ENCODE results near the gene NTF4.
A peak's percentile ranks its signal among the peaks of the same experiment; 100 is the strongest.

Gene NTF4, protein sequence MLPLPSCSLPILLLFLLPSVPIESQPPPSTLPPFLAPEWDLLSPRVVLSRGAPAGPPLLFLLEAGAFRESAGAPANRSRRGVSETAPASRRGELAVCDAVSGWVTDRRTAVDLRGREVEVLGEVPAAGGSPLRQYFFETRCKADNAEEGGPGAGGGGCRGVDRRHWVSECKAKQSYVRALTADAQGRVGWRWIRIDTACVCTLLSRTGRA

DNA sequence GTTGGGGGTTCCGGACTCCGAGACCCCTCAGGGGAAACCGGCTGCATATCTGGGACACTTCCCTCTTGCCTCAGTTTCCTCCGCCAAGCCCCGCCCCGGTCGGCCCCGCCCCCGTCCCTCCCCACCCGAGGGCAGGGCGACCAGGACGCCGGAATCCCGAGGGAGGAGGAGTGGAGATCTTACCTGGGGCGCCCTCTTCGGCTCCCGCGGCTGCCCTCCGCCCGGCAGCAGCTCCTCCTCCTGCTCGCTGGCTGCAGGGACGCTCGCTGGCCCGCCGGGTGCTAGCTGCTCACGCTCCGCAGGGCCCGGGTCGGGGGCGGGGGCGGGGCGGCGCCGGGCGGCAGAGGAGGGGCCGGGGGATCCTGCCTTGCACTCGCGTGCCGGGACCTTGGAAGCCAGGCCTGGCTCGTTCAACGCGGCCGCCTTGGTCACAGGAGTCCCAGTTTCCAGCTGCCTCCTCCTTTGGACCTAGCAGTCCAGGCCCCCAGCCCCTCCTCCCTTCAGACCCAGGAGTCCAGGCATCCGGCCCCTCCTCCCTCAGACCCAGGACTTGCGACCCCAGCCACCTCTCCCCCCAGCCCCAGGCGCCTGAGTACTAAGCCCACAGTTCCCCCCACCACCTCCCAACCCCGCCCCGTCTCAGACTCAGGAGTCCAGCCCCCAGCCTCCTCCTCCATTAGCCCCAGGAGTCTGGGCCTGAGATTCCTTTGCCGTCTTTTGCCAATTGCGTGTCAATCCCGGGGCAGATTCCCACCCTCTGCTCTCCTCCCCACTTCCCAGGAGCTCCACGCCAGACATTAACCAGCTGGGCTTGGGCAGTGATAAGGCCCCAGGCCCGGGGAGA lies at the start of gene NTF4:
NTF4 (minus strand) TSS at position 51 of the 844 bp plus-strand sequence. CDS start 2,821 bp downstream, outside the sequence.
- no peak for DNase-seq

- peak; percentile 51 for DNase-seq
These were observed 49.4 kb upstream of the NTF4 start, which contains the start of gene LIN7B for GRCh38 chr19:49113762-49114629. Gene LIN7B, plus strand, starts transcription at chr19:49114370. Its CDS starts 35 bp downstream, at chr19:49114405.

GRCh38 chr19:49111218-49111998 lies 46.8 kb upstream of the NTF4 start:
- DNase-seq = no peak

GRCh38 chr19:49110567-49110966 lies 45.9 kb upstream of the NTF4 start:
- DNase-seq = no peak

DNA sequence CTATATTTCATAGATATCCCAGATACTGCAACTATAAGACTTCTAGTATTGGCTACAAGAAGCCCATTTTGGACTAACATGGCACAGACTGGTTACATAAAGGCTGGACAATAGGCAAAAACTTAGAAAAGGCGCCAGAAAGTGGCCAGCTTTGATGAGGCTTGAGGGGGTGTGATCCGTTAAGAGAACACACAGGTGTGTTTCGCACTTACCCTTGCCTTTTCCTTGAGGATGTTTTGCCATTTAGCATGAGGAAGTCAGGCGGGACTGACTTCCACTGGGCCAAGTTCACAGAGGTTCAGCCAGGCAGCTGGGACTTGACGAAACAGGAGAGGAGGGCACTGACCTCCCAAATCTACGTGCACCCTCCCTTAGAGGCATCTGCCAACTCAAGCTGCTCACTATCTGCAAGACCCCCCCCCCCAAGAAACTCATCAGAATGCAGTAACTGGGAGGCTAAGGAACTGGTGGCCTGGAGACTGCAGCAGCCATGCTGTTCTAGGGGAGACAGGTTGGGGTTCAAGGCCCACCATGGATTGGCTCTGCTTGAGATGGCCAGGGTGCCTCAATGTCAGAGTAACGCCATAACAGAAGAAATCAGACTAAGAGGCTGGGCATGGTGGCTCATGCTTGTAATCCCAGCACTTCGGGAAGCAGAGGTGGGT lies 45.1 kb upstream of the NTF4 start:
- DNase-seq = no peak

GRCh38 chr19:49109051-49109450 lies 44.4 kb upstream of the NTF4 start:
- DNase-seq = no peak

DNA sequence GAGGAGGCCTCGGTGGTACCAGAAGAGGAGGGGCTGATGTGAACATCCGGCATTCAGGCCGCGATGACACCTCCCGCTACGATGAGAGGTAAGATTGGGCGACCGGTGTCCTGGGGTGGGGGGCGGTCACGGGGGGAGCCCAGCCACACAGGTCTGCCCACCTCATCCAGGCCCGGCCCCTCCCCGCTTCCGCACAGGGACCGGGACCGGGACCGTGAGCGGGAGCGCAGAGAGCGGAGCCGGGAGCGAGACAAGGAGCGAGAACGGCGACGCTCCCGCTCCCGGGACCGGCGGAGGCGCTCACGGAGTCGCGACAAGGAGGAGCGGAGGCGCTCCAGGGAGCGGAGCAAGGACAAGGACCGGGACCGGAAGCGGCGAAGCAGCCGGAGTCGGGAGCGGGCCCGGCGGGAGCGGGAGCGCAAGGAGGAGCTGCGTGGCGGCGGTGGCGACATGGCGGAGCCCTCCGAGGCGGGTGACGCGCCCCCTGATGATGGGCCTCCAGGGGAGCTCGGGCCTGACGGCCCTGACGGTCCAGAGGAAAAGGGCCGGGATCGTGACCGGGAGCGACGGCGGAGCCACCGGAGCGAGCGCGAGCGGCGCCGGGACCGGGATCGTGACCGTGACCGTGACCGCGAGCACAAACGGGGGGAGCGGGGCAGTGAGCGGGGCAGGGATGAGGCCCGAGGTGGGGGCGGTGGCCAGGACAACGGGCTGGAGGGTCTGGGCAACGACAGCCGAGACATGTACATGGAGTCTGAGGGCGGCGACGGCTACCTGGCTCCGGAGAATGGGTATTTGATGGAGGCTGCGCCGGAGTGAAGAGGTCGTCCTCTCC lies 43.2 kb upstream of the NTF4 start:
- no peak for DNase-seq

DNA sequence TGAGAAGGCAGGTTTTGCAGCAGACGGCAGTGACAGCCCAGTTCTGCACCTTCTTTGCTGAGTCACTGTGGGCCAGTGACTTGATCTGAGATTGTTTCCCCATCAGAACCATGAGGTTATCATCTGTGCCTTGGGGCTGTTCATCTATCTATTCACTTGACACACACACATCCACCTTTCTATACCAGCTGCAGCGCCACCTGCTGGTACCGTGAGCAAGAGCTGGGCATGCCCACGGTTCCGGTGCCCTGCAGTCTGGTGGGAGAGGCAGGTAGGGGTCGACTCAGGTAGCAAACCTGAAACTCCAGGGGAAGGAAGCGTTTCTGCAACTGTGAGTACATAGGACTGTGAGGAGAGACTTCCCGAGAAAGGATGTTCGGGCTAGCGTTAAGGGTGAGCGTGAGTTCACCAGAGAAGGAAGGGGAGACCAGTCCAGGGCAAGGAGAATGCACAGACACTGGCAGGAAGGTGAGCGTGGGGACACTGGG lies 42.1 kb upstream of the NTF4 start:
- DNase-seq = no peak

GRCh38 chr19:49104229-49104864 lies 39.7 kb upstream of the NTF4 start:
- DNase-seq = no peak

DNA sequence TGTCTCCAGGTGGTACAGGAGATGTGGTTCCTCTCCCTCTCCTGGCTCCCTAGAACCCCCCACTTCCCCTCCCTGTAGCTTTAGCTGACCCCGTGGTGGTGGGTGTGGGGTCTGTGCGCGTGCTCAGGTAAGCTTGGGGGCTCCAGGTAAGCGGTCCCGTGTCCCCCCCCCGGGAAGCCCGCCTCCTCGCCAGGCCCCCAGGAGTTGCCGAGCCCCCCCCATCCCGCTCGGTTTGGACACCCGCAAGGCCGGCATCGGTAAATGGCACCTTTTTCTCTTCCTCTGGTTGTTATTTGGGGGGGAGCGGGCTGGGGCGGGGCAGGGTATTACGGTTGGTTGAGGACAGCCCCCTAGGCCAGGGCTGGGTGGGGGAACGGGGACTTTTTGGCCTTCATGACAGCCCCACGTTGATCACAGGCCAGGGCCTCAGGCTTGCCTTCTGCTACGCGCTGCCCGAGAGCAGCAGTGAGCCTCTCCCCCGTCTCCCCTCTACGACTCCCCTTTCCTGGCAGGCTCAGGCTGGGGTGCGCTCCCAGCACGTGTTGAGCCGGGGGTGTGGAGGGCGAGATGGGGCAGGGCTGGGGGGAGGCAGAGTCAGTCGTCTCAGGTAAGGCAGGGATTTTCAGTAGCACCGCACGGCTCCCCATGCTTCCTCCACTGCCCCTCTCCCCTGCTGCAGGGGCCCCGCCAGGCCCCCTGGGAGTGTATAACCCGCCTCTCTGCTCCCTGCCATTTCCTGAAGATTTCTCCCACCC lies 38.9 kb upstream of the NTF4 start:
- no peak for DNase-seq

GRCh38 chr19:49102303-49102702 lies 37.7 kb upstream of the NTF4 start:
- DNase-seq = no peak

GRCh38 chr19:49101160-49101559 lies 36.5 kb upstream of the NTF4 start:
- DNase-seq = no peak

GRCh38 chr19:49098795-49099194 lies 34.2 kb upstream of the NTF4 start:
- no peak for DNase-seq

DNA sequence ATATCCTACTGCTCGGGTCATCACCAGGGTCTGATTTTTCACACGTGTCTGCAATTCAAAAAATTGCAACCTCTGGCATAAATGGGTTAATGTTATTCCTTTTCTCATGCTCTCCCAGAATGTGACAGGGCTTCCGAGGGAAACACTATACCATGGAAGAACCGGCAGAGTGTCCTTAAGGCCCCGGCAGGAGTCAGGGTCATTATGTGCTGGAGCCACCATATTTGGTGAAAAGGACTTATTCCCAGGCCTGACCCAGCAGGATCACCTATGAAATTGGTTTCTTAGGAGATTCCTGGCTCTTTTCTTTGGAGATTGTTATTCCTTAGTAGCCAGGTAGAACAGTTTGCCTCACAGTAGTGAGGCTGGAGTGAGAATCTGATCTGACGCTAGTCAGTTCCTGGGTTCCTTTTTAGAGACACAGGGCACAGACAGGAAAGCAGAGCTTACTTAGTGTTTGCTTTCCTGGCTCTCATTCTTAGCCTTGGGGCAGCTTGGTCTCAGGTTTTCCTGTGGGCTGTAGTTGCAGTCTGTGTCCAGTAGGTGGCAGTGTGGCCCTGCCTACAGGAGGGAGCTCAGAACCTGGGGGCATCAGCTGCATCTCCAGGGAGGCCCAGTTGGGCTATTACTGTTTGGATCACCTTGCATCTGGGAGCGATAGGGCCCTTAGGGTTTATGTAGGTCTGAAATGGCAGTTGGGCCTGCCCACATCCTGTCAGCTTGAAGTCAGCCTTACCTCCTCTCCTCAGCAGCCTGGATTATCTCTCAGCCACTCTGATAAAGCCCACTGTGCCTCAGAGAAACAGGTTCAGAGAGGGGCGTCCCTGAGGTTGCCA lies 33.1 kb upstream of the NTF4 start:
- peak; percentile 57 for DNase-seq

GRCh38 chr19:49094505-49095482 lies 30.2 kb upstream of the NTF4 start:
- DNase-seq = no peak

GRCh38 chr19:49092686-49093085 lies 28.1 kb upstream of the NTF4 start:
- DNase-seq = no peak

DNA sequence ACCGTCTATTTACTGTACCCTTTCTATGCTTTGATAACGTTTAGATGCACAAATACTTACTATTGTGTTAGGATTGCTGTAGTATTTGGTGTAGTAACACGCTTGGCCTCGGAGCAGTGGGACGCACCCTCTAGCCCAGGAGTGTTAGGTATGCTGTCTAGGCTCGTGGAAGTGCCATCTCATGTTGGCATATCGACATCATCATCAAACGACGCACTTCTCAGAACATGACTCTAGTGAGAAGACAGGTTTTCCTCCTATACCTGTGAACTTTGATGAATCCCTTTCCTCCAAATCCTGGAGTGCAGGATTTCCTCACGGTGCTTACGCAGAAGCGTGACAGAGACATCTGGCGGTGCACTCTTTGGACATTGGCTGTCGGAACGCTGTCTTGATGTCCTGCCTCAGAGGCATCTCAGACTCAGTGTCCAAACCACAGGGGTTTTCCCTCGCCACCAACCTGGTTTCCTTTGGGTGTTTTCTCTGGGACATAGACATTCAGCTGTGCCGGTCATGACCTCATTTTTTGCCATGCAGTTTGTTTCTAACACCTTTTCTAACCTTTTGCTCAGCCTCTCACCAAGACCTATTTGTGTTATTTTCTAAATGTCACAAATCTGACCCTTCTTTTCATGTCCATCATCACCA lies 26.9 kb upstream of the NTF4 start:
- DNase-seq = no peak

Data from NCI-H1048 (cell line).